K562 (cell line): ENCODE measurements around the gene ERICH2. TPM values are rescaled to one million over a fixed set of nuclear protein-coding genes. Genes with fewer than 3 reads are reported as not detected.

Experiments
- AFF4 ChIP-seq: sonication (generic); formaldehyde crosslinking; IDR thresholded peaks from 2 replicates; pipeline ENCODE4 v1.8.0; 2023; ENCODE audit warnings: mild to moderate bottlenecking, missing genetic modification reagents
- CBX5 ChIP-seq: IDR thresholded peaks from 2 replicates; pipeline ENCODE4 v1.6.1; 2014; ENCODE audit warnings: low read depth, borderline replicate concordance
- CHD1 ChIP-seq: fragments of 200-600 bp; sonication (generic); IDR thresholded peaks from one replicate; pipeline ENCODE4 v1.6.1; 2012; ENCODE audit warnings: mild to moderate bottlenecking, moderate library complexity, low read length, inconsistent platforms
- DIDO1 ChIP-seq: fragments of 450-650 bp; IDR thresholded peaks from 2 replicates; pipeline ENCODE4 v1.6.1; 2016; ENCODE audit warnings: low read depth, missing biosample characterization, missing genetic modification characterization
- HBP1 ChIP-seq: fragments of 450-650 bp; formaldehyde crosslinking; IDR thresholded peaks from 2 replicates; pipeline ENCODE4 v1.4.0; 2022; ENCODE audit warnings: missing genetic modification characterization
- HMGN3 ChIP-seq: IDR thresholded peaks from 2 replicates; pipeline ENCODE4 v1.6.1; 2011; ENCODE audit warnings: borderline replicate concordance, low read depth, mild to moderate bottlenecking, mixed read lengths, low read length; ENCODE audit not compliant: insufficient read length; ENCODE audit errors: extremely low read depth
- NR4A1 ChIP-seq, 2 experiments: fragments of 250-450 bp in 1 of 2; fragments of 450-650 bp in 1 of 2; sonication (Bioruptor Pico) in 1 of 2; IDR thresholded peaks; 2 replicates each; pipeline versions ENCODE4 v1.4.0 to v1.6.1; 2016 to 2020; ENCODE audit warnings: mild to moderate bottlenecking in 2 of 2, missing compliant biosample characterization in 1 of 2, missing genetic modification characterization in 1 of 2, moderate library complexity in 1 of 2
- RBFOX2 ChIP-seq: fragments of 200-400 bp; formaldehyde crosslinking; IDR thresholded peaks from 2 replicates; pipeline ENCODE4 v1.6.1; 2017; ENCODE audit warnings: low read depth, mild to moderate bottlenecking, low read length, moderate library complexity
- ZBTB43 ChIP-seq: sonication (generic); formaldehyde crosslinking; IDR thresholded peaks from 2 replicates; pipeline ENCODE4 v1.8.0; 2023; ENCODE audit warnings: mild to moderate bottlenecking, missing genetic modification reagents
- ZNF398 ChIP-seq: fragments of 250-450 bp; sonication (Bioruptor Pico); IDR thresholded peaks from 2 replicates; pipeline ENCODE4 v1.8.0; 2021; ENCODE audit warnings: moderate library complexity, mild to moderate bottlenecking, inconsistent platforms
- polyA plus RNA-seq, 8 experiments: library from polyadenylated mRNA; depleted of rRNA in 4 of 8; stranded (reverse) in 5 of 8; unstranded in 3 of 8; fragments of >200 nt; fragmentation: Nextera tagmentation in 2 of 8; fragmentation: Illumina TruSeq in 1 of 8; extraction: Ambion mirVana in 2 of 8; extraction: Trizol in 1 of 8; gene quantifications; 2 replicates each; pipeline versions ENCODE4 v1.2.1 to v1.2.3, GENCODE V29; 2011 to 2014; ENCODE audit warnings: inconsistent platforms in 1 of 8, missing spikeins in 1 of 8
- total RNA-seq, 7 experiments: library from RNA; depleted of rRNA in 6 of 7; stranded (reverse); fragments of >200 nt in 6 of 7; fragmentation: Illumina TruSeq in 2 of 7; extraction: Trizol in 2 of 7; gene quantifications; 2 replicates each; pipeline versions ENCODE4 v1.2.1 to v1.2.3, GENCODE V29; 2011 to 2021; ENCODE audit warnings: low replicate concordance in 1 of 7

The ERICH2 gene
- total and polyA plus RNA-seq, 9 of the 15 experiments (the other 6 are each of a cell fraction or from before 2014, with no cell fraction given), result 0.85 to 2.4 (median 1.6) TPM

- TF ChIP-seq AFF4 (0 out of 2 replicates have a peak, but pooled peaks have one; percentile 8), ZNF398 (CRISPR knock-in tag) (no peak), CHD1 (peak; percentile 61), NR4A1 (CRISPR knock-in tag; IDR thresholded peaks at IDR 0.05) (no peak), NR4A1 (tag; IDR thresholded peaks at IDR 0.05) (no peak), DIDO1 (no peak), HBP1 (no peak), CBX5 (no peak), RBFOX2 (no peak), ZBTB43 (no peak), HMGN3 (no peak)
Observed at GRCh38 chr2:170744248-170745002, 25.8 kb upstream of the ERICH2 start (continued).
